NCI-H2171 (cell line): Measurements from ENCODE around the gene C5AR1.
"Not testable (repeated sequence)": the region's sequence is repeated elsewhere in the genome, so short reads cannot be mapped to it uniquely, and the experiment has no call there.

Source experiments
- DNase-seq: peaks from one replicate; lab custom pipeline; 2025; lab: John Stamatoyannopoulos, UW

The C5AR1 gene

DNA sequence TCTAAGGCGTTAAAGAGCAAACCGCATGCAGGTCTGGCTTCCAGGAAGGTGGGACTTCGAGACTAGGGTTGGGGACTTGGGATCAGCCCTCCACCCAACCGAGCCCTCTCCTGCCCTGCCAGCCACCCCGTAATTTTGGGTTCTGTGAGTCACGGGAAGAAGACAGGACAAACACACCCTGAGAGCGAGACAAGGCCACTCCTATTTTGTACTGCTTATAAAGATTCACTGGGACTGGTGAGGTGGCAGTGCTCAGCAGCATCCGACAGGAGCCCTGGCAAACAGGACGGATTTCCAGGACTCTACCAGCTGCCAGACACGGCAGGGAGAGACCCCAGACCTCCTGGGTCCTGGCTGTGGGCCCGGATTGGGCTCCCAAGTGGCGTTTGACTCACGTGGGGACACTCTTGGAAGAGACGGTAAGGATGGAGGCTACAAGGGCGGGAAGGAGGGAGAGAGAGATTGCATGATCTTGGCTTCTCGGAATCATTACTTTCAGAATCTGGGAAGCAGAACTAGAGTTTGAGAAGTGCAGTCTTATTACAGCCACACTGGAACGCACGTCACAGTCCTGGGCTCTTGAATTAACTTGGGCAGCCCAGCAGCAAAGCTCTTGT, 22.4 kb downstream of the C5AR1 start, which contains the start of gene C5AR2:
C5AR2 (plus strand) TSS at position 245 of the 617 bp plus-strand sequence. CDS start 8,625 bp downstream, outside the sequence.
- no peak for DNase-seq

GRCh38 chr19:47336765-47337718, 27.4 kb downstream of the C5AR1 start:
- not testable (repeated sequence) for DNase-seq

- DNase-seq = no peak
Measured at GRCh38 chr19:47339196-47339880, 29.7 kb downstream of the C5AR1 start.

- no peak for DNase-seq
Measured at GRCh38 chr19:47340477-47341208, 31.0 kb downstream of the C5AR1 start.

GRCh38 chr19:47341734-47342133, 32.1 kb downstream of the C5AR1 start:
- no peak for DNase-seq

DNA sequence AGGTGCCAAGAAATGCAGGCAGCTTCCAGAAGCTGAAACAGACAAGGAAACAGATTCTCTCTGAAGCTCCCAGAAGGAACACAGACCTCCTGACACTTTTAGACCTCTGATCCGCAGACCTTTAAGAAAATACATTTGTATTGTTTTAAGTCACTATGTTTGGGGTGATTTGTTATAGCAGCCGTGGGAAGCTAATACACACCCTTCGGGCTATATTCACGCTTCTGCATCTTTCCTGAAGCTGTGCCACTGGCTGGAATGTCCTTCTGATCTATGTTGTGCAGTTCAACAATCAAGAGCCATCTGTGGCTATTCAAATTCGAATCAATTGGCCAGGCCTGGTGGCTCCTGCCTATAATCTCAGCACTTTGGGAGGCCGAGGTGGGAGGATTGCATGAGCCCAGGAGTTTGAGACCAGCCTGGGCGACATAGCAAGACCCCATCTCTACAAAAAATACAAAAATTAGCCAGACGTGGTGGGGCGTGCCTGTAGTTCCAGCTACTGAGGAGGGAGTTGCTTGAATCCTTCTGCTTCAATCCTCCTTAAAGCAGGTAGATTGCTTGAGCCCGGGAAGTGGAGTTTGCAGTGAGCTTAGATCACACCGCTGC, 33.6 kb downstream of the C5AR1 start:
- DNase-seq = no peak

GRCh38 chr19:47344425-47344824, 34.8 kb downstream of the C5AR1 start:
- DNase-seq = no peak

- not testable (repeated sequence) for DNase-seq
Measured at GRCh38 chr19:47346024-47346423, 36.4 kb downstream of the C5AR1 start.

DNA sequence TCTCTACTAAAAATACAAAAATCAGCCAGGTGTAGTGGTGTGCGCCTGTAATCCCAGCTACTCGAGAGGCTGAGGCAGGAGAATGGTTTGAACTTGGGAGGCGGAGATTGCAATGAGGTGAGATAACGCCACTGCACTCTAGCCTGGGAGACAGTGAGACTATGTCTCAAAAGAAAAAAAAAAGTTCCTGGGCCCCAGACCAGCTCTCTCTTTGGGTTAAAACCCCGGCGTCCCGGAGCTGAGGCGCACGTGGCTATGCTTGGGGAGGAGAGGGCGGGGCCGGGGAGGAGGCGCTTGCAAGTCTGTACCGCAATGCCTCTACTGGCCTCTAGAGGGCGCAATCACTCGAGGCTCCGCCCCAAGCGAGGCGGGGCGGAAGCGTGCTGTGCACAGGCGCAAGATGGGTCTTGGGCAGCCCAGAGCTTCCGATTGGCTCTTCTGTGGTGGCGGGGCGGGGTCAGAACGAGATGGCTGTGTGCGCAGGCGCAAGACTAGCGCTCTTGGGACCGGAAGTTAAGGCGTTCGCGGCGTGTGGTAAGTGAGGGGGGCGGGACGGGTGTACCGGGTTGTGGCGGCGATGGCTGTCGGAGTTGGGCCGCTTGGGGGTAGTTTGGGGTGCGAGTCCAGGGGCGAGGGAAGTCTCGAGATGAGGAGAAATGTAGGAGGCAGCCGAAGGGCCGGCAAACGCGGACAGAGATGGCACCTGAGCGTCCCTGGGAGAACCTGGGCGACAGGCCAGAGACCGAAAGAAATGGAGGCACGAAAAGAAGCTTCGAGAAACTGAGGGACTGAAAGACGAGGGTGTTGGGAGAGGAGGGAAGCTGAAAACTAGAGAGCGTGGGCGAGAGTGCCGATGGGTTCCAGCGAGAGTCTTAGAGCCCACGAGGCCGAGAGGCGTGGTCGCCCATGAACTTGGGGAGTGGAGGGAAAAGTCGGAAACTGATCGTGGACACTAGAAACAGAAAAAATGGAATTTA, 39.4 kb downstream of the C5AR1 start, which contains the start of gene DHX34:
DHX34 (plus strand) TSS at position 497 of the 977 bp plus-strand sequence. CDS start 3,716 bp downstream, outside the sequence.
- DNase-seq = peak; percentile 97

GRCh38 chr19:47350630-47351029, 41.0 kb downstream of the C5AR1 start:
- DNase-seq = no peak

DNA sequence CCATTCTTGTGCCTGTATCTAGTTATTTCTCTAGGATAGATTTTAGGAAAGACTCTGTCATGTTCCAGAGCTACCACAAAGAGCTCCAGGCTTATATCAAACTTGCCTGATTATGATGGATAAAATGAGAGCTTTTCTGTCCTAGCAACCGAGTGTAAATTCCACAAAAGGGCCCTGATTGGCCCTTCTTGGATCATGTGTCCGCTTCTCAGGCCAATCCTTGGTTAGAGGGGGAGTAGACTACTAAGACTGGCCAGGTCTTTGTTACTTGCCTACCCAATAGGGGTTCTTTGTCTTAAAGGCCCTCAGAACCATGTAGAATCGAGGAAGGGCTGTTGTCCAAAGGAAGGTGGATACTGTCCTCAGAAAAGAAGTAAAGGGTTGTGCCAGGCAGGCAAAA, 41.9 kb downstream of the C5AR1 start:
- DNase-seq = no peak

DNA sequence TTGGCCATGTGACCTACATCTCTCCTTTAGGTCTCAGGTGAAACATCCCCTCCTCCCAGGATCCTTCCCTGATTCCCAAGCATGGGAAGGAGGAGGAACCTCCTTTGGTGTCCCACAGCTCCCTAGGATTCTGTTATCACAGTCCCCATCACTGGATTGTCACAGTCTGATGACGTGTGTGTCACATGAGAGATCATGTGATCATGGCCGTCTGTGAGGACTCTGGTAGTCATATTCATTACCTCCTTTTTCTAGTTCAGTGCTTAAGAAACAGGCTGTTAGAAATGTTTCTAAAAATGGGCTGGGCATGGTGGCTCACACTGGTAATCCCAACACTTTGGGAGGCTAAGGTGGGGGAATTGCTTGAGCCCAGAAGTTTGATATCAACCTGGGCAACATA, 42.4 kb downstream of the C5AR1 start:
- DNase-seq = no peak

DNA sequence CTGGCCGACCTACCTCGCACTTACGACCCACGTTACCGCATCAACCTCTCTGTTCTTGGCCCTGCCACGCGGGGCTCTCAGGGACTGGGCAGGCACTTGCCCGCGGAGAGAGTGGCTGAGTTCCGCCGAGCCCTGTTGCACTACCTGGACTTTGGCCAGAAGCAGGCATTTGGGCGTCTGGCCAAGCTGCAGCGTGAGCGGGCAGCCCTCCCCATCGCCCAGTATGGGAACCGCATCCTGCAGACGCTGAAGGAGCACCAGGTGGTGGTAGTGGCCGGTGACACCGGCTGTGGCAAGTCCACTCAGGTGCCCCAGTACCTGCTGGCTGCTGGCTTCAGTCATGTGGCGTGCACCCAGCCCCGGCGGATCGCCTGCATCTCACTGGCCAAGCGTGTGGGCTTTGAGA, 43.6 kb downstream of the C5AR1 start:
- DNase-seq = no peak

DNA sequence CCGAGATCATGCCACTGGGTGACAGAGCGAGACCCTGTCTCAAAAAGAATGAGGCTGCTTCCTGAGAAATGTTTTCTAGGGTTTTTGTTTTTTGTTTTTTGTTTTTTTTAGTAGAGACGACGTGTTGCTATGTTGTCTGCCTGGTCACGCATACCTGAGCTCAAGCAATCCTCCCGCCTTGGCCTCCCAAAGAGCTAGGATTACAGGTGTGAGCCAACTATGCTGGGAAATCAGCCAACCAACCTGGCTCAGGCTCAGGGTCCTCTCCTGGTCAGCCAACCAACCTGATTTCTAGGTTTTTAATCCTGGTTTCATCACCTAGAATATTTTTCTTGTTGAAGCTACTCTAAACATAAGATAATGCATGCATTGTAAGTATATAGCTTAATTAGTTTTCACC, 47.2 kb downstream of the C5AR1 start:
- DNase-seq = no peak

GRCh38 chr19:47357788-47358680, 48.4 kb downstream of the C5AR1 start:
- no peak for DNase-seq

DNA sequence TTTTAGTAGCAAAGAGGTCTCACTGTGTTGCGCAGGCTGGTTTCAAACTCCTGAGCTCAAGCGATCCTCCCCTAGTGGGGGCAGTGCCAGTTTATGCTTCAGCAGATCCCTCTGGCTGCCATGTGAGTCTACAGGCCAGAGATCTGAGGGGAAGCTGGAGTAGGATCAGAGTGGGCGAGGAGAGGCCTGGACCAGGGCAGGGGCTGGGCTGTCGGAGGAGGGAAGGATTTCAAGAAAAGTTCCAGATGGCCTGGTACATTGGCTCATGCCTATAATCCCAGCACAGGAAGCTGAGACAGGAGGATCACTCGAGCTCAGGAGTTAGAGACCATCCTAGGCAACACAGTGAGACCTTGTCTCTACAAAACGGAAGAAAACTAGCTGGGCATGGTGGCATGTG, 49.3 kb downstream of the C5AR1 start:
- no peak for DNase-seq

- DNase-seq = no peak
Measured at GRCh38 chr19:47362321-47362720, 52.7 kb downstream of the C5AR1 start.

DNA sequence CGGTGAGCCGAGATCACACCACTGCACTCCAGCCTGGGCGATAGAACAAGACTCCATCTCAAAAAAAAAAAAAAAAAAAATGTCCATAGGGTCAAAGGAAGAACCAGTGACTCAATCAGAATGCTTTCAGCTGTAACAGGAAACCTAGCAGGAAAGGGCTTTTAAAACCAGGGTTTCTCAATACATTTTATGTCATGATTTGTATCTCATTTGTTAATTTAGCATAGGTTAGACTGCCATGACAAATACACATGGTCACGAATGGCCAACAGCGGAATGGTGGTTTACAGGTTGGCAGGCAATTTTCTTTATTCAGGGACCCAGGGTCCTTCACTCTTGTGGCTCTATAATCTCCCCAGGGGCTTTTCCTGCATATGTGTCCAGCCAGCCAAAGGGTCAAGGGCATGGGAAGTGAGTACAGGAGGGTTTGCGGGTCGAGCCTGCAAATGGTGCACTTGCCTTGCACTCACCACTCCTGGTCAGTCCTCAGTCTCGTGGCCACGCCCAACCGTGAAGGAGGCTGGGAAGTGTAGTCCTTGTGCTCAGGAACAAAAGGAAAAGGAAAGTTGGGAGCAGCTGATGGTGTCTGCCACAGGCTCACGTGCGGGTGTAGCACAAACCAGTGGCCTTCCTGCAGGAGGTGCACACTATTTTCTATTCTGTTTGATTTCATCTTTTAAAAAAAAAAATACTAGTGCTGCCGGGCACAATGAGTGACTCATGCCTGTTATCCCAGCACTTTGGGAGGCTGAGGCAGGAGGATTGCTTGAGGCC, 54.3 kb downstream of the C5AR1 start:
- DNase-seq = no peak
